Activated CD4-positive, alpha-beta T cell treated with anti-CD3 and anti-CD28 coated beads, Interleukin-10, Interleukin-2, amounts not matched to agents 100 ng/mL and 50 ng/mL, durations not matched to agents 16 hours and 8 hours (primary cell): ENCODE data around the gene OR5V1.
"Not testable (repeated sequence)": the region's sequence is repeated elsewhere in the genome, so short reads cannot be mapped to it uniquely, and the experiment has no call there.

Experiments used
- DNase-seq: peaks from one replicate; pipeline ENCODE4 v3.0.0-alpha.2; 2020

Gene OR5V1

DNA sequence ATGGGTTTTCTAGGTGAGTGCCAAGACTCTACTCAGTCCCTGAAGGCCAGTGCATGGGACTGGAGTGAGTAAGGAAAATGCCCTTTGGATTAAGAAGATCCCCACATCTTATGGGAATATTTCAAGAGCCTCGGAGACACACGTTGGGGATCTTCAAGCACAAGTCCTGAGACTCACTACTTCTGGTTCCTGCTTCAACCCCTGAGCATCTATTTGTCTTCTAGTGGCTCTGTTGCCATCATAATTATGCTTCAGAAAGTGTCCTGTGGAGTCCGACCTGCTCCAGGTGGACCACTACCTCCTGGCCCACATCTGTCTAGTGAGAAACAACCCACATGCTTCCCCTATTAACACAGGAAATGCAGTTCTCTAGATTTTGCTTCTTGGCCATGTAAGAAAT is at the start of gene OR5V1:
TSS of gene OR5V1 (minus strand) at position 101 of the 400 bp plus-strand sequence. CDS start 12,670 bp downstream, outside the sequence.
- no peak for DNase-seq

DNA sequence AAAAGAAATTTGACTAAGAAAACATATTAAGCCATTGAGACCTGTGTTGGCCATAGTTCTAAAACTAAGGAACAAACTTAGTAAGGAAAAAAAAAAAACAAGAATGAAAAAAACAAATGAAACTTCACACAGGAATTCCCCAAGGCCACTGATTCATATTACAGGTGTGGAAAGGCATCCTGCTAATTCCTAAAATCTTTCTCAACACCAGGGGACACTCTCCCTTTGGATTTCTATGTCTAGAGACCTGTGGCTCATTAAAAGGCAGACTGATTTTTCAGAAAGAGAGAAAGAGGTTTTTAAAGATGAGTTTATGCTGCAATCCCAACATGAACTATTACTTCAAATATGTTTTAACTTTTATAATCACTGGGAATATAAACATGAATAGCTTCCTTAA is 45.9 kb upstream of the OR5V1 start, which contains the start of gene OR12D1:
TSS of gene OR12D1 (plus strand) at position 341 of the 400 bp plus-strand sequence.
- DNase-seq: no peak

DNA sequence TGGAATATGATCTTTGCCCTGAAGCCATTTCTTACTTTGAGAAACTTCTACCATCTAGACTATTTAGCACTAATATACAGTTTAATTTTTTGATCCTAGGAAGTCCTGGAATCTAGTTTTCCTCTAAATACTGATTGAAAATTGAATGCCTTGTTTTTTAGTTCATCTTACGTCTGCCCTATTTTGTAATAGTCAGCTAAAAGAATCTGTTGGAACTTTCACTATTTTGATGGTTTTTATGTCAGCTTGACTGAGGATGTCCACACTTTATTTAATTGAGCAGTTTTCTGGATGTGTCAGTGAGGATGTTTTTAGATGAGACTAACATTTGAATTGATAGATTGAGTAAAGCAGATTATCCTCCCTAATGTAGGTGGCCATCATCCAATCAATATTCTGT is 35.1 kb upstream of the OR5V1 start:
- no peak for DNase-seq

DNA sequence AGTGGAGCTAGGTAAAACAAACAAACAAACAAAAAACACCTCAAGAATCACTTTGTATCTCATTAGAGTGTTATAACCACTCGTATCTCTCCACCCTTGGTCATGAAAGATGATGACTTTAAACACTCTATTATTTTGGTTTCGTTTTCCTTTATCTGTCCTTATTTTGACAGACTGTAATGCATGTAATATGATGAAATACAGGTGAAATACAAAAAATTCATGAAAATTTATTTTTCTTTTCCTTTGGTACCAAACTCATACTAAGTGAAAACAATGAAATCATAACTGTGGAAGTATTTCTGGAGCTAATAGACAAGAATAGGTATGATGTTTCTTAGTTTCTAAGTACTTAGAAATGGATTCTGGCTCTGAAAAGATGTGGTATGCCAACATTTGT is 30.9 kb upstream of the OR5V1 start:
- no peak for DNase-seq

DNA sequence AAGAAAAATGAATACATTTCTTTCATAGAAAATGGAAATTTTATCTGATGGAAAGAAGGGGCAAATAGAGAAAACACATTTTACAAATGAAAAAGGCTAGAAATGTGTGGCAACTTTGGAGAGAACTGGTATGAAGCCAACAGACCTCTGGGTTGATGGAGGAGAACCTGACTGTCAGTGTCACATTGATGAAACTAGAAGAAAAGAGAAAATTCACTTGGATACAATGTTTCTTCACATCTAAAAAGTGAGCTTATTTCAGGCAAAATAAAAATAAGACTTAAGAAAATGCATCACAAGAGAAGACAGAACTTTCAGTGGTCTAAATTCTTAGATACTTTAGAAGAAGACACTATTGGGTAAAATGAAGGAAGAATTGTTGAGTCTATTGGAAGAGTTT is 26.7 kb upstream of the OR5V1 start, which contains the start of gene OR12D2:
TSS of gene OR12D2 (plus strand) at position 301 of the 400 bp plus-strand sequence. CDS start 1,069 bp downstream, outside the sequence.
- no peak for DNase-seq

DNA sequence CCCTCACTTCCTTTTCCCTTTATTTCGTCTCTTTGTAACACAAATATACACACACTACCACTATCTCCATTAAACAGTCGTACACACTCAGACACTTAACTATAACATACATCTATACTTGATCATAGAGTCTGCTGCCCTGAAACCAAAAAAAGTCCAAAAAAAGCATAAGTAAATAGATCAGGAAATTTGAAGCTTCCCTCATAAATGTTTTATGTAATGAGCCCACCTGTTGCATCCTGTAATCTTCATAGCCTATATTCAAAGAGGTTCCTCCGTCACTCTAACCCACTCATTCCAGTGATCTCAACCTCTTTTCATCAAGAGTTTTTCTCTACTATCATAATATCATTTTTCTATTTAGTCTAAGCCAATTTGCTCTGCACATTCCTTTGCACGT is 19.9 kb upstream of the OR5V1 start:
- DNase-seq: no peak

DNA sequence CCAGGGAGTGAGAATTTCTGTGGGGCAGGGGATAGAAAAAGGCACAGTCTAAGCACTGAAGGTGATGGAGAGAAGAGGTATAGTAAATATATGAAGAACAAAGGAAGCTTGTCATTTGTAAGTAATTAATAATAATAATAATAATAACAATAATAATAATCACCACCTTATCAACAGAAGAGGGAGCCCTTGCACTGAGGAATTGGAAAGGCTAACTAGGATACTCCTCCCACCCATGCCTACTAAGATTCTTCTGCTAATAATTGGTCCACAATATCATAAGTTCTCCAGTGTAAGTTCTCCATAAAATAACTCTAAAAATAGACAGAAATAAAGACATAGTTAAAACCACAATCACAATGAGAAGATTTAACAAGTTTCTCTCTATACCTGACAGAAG is 7.3 kb upstream of the OR5V1 start:
- no peak for DNase-seq

DNA sequence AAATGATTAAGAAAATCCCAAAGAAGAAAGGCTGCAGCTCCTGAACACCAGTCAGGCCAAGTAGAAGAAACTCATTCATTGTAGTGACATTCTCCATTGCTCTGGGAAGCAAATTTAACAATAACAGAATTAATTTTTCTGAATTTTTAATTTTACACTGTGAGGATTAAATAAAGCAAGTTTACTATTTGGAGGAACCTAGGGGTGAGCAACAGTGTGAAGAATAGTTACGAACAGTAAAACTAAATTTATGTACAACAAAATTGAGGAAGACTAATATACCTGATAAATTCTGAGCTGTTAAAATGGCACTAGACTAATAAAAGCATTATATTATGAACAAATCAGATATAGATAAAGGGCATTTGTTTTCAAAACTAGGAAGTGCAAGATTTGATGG is 6.5 kb upstream of the OR5V1 start, which contains the start of gene OR12D3:
TSS of gene OR12D3 (minus strand) at position 101 of the 400 bp plus-strand sequence. CDS start at position 97, 4 bp downstream.
- no peak for DNase-seq

DNA sequence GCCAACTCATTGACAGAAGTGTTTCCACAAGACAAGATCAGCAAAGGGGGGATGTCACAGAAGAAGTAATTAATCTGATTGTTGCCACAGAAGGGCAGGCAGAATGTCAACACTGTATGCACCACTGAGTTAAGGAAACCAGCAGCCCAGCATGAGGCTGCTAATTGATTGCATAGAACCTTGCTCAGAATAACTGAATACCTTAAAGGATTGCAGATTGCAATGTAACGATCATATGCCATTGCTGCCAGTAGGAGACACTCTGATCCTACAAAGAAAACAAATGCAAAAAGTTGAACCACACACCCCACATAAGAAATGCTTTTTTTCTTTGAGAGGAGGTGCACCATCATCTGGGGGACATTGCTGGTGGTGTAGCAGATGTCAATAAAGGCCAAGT is 13.1 kb downstream of the OR5V1 start:
- DNase-seq: no peak

DNA sequence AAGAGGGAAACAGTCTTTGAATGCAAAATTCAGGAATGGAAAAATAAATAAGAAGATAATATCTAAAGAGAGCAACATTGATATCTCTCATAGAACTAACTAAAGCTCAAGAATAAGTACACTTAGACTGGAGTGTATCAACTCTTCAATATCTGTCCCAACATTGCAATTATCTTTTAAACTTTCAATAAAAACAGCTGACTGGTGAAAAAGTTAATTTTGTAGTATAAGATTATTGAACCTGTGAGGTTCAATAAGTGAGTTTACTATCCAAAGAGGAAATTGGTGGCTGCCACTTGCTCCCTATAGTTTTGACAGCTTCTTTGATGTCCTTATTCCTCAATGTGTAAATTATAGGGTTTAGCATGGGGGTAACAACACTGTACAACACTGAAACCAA is 13.7 kb downstream of the OR5V1 start:
- no peak for DNase-seq

DNA sequence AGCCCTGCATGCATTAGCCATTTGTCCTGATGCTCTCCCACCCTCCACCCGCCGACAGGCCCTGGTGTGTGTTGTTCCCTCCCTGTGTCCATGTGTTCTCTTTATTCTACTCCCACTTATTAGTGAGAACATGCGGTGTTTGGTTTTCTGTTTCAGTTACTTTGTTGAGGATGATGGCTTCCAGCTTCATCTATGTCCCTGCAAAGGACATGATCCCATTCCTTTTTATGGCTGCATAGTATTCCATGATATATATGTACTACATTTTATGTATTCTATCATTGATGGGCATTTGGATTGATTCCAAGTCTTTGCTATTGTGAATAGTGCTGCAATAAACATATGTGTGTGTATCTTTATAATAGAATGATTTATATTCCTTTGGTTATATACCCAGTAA is 19.3 kb downstream of the OR5V1 start:
- not testable (repeated sequence) for DNase-seq

DNA sequence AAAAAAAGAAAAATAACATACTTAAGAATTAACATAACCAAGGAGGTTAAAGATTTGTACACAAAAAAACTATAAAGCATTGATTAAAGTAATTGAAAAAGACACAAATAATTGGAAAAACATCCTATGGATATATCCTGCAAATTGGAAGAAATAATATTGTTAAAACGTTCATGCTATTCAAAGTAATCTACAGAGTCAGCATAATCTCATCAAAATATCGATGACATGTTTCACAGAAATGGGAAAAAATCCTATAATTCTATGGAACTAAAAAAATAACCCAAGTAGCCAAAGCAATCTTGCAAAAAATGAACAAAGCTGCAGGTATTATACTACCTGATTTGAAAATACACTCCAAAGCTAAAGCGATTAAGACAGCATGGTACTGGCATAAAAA is 23.3 kb downstream of the OR5V1 start:
- no peak for DNase-seq

DNA sequence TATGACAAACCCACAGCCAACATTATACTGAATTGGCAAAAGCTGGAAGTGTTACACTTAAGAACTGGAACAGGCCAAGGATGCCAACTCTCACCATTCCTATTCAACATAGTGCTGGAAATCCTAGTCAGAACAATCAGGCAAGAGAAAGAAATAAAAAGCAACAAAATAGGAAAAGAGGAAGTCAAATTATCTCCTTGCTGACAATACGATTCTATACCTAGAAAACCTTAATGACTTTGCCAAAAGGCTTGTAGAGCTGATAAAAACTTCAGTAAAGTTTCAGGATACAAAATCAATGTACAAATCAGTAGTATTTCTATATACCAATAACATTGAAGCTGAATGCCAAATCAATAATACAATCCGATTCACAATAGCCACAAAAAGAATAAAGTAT is 32.4 kb downstream of the OR5V1 start:
- DNase-seq: no peak

DNA sequence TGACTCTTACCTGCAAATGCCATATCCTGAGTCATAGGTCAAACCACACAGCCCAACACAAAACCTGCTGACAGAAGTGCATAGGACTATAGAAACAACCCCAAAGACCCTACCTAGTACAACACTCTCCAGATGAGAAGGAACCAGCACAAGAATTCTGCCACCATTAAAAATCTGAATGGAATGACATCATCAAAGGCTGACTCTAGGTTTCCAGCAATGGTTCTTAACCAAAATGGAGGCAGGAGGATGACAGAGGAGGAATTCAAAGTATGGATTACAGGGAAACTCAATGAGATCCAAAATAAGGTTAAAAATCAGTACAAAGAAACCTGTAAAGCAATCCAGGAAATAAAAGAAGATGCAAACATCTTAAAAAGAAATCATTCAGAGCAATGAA is 36.0 kb downstream of the OR5V1 start:
- DNase-seq: no peak

DNA sequence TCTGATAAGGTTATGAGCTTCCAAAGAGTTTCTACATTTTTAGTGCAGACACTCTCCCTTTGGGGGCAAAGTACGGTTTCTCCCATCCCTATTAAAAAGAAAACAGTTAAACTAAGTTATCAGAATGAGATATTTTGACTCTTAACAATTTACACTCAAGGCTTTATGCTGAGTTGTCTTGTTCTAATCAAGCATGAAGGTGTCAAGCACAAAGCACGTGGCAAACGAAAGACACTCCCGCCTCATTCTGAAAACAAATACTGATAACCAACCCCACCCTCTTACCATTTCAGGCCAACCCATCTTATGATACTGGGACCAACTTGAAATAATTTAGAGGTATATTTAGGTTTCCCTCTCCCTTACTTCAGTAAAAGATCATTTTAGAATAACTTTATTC is 42.9 kb downstream of the OR5V1 start:
- no peak for DNase-seq

DNA sequence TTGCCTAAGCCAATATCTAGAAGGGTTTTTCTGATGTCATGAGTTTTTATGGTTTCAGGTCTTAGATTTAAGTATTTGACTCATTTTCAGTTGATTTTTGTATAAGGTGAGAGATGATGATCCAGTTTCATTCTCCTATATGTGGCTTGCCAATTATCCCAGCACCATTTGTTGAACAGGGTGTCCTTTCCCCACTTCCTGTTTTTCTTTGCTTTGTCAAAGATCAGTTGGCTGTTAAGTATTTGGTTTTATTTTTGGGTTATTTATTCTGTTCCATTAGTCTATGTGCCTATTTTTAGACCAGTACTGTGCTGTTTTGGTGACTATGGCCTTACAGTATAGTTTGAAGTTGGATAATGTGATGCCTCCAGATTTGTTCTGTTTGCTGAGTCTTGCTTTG is 45.3 kb downstream of the OR5V1 start:
- DNase-seq: not testable (repeated sequence)

DNA sequence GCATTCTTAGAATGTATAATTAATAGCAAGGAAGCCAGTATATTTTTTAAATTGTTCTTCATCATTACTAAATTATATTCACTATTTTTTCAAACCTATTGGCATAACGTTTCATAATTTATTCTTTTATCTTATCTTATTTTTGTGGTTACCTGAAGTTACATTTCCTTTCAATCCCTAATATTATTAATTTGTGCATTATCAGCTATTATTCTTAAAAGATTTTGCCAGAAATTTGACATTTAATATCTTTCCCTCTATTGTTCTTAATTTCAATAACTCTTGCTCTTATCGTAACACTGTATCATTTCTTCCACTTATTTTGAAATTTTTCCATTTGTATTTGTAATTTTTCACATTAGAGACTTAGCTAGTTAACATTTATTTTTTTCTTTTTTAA is 48.7 kb downstream of the OR5V1 start:
- no peak for DNase-seq
